Measurements from ENCODE around the gene CRAMP1.

The CRAMP1 gene

DNA sequence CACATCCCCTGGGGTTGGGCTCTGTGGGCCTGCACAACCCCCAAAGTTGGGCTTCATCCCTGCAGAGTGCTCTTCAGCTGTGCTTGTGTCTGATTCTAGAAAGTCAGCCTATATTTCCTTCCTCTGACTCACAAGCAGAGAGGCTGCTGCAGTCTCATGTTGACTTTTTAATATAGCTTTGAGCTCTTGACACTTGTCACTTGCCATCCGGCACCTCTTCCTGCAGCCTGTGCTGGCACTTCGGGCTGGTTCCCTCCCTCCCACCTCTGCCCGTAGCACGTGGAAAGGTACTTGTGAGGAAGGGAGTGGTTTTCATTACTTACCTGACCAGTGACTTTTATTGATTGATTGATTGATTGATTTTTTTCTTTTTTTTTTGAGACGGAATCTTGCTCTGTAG lies 46.9 kb downstream of the CRAMP1 start:
- DNase-seq = no peak

DNA sequence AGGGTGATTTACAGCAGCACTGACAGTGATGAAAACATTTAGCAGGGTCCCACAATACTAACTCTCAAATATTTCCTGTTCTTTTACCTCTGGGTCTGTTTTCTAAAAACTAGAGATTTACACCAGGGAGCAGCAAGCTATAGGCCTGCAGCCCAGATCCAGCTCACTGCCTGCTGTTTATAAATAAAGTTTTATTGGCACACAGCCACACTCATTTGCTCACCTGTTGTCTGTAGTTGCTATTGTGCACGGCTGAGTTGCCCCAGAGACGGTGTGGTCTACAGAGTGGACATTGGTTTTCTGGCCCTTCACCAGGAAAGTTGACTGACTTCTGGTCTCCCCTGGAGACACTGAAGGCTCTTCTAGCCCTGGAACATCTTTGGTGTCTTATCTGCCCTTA lies 49.7 kb downstream of the CRAMP1 start:
- DNase-seq = no peak

DNA sequence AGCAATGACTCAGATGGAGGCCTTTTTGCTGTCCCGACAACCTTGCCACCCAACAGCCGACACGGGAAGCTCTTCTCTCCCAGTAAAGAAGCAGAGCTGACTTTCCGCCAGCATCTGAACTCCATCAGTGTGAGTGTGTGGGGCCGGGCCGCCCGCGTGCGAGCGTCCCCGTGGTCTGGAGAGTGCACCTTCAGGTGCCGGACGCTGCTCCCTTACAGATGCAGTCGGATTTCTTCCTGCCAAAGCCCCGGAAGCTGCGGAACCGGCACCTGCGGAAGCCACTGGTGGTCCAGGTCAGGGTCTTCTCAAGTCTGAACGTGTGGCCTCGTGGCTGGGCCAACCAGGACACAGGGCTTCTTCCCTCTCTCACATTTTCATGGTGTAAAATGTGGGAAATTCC lies 50.4 kb downstream of the CRAMP1 start:
- no peak for DNase-seq

DNA sequence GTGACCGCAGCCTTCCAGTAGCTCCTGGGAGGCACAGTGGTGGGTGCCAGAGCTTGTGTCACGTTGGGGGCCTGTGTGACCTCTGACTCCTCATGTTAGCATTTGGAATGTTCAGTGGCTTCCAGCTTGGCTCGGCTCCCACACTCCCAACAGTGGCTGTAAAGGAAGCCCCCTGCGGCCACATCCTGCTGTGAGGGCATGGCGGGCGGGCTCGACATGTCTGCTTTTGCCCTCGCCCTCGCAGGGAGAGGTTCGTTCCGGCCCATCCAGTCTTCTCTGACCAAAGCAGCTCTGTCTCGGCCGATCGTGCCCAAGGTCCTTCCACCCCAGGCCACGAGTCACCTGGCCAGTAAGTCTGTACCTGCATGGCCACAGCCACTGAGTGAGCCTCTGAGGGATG lies 53.7 kb downstream of the CRAMP1 start:
- DNase-seq = no peak

DNA sequence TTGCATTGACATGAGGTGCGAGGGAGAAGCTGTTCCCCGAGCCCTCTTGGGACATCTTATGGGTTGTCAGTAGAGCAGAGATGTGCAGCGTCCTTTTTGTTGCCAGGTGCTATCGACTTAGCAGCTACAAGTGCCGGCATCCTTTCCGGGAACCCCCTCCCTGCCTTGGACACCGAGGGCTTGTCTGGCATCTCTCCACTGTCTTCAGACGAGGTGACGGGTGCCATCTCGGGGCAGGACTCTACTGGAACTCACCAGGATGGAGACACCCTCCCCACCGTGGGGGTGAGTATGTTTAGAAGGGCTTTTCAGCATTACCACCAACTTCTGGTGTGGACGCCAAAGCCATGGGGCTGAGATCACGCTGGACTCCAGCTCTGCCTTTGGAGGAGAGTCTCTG lies 54.2 kb downstream of the CRAMP1 start:
- no peak for DNase-seq

DNA sequence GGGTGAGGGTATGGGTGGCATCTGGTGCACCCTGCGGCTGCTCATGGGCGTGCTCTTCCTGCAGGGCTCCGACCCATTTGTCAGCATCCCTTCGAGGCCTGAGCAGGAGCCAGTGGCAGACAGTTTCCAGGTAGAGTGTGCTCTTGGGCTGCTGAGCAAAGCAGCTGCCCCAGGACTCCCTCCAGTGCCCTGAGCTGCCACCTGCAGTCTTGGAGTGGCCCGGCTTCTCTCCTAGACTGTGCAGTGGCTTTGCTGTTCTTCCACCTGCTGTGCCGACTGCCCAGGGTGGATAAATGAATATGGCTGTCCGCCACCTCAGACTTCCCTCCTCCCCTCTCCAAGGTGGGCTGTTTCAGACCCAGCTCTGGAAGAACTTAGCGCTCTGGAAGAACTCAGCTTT lies 55.1 kb downstream of the CRAMP1 start:
- no peak for DNase-seq

DNA sequence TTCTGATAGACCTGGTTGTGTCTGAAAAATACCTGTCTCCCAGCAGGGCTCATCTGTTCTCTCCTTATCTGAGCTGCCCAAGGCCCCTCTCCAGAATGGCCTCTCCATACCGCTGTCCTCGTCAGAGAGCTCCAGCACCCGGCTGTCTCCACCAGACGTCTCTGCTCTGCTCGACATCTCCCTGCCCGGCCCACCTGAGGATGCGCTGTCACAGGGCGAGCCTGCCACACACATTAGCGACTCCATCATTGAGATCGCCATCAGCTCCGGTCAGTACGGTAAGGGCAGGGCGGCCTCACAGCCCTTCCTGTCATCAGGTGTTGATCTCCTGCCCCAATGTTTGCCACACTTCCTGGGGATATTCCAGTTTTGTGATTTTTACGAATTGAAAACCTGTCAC lies 55.8 kb downstream of the CRAMP1 start:
- no peak for DNase-seq

DNA sequence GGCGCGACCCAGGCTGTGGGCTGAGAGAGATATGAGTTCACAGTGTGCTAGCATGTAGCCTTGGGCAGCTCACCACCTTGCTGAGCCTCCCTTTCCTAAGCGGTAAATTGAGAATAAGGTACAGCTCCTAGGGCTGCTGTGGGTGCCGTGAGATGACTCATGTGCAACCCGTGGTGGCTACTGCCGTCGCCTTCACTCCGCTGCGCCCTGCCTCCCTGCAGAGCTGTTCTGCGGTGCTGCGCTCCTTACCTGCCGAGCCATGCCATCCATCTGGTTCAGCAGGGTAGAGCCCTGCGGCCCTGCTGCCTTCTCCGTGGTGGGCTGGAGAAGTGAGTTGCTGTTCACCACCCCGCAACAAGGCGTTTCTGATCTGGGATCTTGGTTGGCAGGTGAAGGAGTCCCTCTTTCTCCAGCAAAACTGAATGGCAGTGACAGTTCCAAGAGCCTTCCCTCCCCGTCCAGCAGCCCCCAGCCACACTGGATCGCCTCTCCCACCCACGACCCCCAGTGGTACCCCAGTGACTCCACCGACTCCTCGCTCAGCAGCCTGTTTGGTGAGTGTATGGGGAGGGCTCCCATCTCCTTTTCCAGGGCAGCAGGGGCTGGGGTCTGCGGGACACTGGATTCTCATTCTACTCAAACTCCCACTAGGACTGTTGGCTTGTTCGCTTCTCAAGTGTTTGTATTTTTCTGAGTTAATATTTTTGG lies 56.6 kb downstream of the CRAMP1 start:
- DNase-seq = no peak

DNA sequence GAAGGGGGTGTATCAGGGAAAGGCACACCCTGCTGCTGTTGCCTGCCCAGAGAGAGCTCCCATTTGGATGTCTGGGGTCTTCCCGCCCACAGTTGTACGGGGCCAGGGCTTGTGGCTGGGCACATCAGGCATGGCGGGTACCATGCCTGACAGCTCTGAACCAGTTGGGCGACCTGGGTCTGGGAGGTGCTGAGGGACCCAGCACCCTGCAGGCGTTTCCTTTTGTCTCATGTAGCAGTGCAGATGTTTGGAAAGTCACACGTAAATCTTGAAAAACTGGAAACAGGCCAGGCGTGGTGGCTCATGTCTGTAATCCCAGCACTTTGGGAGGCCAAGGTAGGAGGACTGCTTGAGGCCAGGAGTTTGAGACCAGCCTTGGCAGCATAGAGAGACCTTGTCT lies 57.5 kb downstream of the CRAMP1 start:
- no peak for DNase-seq

DNA sequence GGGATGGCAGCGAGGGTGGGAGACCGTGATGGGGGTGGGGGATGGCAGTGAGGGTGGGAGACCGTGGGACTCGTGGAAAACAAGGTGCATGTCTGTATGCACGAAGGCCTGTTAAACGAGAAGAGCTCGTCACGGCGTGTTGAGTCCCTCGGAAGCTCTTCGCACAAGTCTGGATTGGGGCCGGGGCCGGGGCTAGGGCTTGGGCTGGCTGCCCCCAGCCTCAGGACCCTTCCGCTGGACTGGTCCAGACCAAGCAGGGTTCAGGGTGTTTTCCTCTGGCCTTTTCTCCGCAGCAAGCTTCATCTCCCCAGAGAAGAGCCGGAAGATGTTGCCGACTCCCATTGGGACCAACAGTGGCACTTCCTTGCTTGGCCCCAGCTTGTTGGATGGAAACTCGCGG lies 58.2 kb downstream of the CRAMP1 start:
- no peak for DNase-seq

DNA sequence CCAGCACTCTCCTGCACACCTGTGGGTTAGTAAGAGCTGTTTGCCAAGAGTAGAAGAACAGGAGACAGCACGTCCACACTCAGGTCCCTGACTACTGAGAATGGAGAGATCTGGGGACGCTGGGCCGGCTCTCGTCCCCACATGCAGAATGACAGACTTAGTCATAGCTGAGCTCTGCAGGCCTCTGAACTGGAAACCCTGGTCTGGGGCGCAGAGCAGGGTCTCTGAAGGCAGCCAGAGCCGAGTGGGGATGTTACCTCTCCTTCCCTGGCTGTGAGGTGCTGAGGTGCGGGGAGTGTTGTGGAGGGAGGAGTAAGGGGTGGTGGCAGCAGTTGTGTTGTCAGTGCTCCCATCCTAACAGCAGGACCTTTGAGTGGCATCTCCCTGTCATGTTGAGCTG lies 58.7 kb downstream of the CRAMP1 start:
- DNase-seq = no peak

DNA sequence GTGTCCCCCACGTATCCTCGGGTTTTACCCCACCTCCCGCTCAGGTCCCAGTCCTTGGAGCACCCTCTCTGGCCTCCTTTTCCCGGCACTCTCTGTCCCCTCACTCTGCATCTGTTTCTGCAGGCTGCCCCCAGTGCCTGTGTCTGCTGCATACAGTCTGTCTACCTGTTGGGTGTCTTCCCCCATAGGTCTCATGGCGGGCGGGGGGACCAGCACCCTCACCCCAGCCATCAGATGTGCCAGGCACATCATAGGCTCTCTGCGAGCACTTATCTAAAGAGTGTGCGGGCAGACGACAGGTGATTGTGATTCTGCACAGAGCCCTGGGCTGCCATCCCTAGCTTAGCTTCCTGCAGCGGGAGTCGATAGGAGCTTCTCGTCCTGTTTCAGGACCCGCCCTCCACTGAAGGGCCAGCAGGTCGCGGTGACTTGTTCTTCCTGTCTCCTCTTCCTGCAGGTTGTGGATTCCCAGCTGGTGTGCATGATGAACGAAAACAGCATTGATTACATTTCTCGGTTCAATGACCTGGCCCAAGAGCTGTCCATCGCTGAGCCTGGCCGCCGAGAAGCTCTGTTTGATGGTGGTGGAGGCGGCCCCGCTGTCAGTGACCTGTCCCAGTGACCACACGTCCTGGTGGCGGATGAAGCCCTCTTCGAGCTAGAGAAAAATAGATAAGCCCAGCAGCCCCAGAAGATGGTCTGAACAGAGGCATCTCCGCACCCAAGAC lies 61.4 kb downstream of the CRAMP1 start:
- no peak for DNase-seq

DNA sequence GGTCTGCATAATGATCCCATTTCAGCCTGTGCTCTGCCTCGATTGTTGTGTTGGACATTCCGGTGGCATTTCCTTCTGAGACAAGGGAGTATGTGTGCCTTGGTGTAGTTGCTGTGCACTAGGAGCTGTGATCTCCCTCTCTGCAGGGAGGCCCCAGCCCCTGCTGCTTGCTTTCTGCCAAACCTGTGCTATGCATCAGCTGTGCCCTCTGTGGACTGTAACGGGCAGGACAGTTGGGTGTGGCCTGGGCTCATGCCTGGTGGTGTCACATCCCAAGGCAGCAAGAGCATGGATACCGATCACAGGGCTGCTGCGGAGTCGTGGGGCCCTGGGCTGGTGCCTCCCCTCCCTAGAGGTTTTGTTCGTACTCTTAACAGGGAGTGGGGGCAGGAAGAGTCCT lies 62.1 kb downstream of the CRAMP1 start:
- no peak for DNase-seq

DNA sequence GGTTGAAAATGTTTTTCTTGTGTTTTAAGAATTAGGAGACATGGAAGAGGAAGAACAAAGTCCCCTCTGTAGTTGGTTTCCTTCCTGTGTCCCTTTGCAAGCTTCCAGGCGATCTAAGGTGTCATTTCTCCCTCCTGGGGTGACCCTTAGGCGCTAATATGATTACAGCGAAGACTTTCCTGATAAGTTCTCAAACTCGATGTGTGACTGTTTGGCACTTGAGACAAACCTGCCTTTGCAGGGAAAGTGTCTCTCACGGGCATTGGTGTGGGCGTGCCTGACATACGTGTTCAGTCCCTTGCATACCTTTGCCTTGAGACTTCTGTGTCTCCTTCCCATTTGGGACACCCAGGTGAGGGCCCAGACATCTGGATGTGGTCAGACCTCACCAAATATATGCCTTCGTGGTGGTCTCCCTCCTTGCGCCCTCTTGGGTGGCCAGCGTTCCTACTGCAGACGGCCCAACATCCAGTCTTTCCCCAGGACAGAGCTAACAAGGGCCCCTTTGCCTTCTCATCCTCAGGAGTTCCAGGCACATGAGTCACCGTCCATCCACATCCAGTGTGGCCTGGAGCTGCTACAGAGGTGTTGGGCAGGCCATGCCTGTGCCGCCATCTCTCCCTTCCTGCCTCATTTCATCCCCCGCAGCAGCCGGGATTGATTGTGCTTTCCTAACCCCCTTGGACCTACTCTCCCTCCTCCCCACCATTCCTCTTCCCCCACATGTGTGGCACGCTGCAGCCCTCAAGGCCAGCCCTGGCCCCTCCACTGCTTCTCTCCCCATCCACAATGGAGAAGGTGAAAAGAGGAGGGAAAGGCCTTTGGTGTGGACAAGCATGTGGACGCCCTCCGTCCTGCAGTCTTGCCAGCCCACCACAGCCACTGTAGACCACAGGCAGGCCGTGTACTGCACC lies 62.8 kb downstream of the CRAMP1 start:
- no peak for DNase-seq

DNA sequence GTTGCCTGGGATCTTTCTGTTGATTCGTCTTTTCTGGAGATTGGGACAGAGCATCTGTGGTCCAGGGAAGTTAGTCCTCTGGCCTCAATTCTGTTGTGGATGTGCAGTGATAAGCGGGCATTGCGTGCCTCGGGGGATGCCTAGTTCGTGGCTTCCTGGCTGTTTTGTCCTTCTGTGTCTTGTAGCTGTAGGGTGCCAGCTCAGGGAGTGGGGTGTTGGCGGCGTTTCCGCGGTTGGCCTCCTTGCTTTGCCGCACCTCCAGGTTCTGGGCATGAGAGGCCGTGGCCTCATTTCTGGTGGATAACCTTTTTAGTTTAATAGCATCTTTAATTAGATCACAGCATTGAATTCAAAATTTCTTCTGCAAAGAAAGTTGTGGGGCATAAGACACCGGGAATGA lies 64.5 kb downstream of the CRAMP1 start:
- peak in 1 of 14 donors; percentile 6 for DNase-seq

DNA sequence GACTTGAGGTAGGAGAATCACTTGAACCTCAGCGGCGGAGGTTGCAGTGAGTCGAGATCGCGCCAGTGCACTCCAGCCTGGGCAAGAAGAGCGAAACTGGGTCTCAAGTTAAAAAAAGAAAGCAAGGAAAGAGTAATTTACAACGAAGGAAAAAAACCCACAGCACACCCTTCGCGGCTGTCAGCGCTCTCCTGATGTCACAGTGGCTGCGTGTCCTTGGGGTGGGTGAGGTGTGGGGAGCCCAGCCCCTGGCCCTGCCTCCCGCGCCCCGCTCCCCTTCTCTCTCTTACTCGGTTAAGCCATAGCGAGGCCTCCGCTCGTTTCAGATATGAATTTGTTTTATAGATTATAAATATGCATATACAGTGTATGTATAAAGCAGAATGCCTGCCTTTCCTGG lies 65.2 kb downstream of the CRAMP1 start:
- peak in 2 of 14 donors; percentile 11 to 25 for DNase-seq

DNA sequence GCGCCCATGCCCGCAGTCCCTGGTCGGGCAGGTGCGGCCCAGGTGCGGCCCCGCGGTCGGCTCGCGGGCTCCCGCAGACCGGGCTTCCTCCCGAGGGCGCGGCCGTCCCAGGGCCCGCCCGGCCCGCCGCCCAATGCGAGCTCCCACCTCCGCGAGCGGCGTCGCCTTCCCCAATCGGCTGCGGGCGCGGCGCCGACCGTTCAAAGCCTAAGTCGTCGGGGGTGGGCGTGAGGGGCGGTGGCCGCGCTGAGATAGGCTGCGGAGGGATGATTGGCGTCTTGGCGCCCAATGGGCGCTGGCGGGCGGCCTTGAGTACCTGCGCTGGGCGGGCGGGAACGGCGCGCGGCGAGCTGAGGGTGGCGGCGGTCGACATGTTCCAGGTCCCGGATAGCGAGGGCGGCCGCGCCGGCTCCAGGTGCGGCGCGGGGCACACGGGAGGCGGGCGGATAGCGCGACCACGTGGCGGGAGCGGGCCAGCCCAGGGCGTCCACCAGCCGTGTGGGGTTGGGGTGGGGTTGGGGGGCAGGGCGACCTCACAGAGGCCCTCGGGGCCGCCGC lies 65.9 kb downstream of the CRAMP1 start, which contains the start of gene JPT2:
JPT2 (plus strand) TSS at position 338 of the 558 bp plus-strand sequence; CDS start at position 372, 34 bp downstream.
- peak; percentile 37 to 96 (median 81) for DNase-seq

DNA sequence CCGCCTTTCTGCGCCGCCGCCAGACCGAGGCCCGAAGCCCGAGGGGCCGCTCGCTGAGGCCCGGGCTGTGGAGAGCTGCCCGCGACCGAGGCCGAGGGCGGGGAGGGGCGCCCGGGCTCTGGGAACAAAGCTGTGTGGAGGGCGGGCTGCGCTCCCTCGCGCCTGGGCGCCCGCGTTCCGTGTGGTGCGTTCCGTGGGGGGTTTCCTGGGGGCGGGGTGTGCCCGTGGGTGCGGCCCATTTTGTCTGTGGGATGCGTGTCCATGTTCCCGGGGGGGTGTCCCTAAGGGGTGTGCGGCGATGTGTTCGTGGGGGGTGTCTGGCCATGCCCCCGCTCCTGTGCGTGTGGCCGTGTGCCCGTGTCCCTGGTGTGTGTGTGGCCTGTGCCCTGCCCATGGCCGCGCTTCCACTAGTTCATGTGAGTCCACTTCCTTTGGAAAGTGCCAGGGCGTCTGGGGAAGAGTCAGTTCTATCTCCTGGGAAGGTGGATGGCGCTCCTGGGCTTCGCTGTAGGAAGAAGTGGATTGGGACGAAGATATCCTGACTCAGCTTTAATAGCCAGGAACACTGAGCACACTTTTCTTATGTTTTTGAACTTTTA lies 66.4 kb downstream of the CRAMP1 start:
- DNase-seq = peak in 6 of 14 donors; percentile 7 to 47 (median 34)

DNA sequence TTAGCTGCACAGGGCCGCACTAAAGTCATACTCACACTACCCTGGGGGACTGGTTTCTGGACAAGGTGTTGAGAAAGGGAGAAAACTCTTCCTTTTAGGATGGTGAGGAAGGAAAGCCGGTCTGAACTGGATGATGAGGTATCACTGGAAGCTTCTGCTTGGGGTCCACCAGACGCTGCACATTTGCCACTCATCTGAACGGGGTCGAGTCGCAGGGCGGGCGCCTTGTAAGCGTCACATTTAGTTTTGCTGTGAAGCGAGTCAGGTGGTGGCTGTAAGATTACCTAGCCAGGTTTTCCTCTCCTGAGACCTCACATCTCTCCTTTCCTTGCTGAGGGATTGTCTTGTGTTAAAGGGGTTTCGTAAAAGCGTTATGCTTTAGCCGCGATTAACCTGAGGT lies 68.2 kb downstream of the CRAMP1 start:
- peak in 1 of 14 donors; percentile 19 for DNase-seq

DNA sequence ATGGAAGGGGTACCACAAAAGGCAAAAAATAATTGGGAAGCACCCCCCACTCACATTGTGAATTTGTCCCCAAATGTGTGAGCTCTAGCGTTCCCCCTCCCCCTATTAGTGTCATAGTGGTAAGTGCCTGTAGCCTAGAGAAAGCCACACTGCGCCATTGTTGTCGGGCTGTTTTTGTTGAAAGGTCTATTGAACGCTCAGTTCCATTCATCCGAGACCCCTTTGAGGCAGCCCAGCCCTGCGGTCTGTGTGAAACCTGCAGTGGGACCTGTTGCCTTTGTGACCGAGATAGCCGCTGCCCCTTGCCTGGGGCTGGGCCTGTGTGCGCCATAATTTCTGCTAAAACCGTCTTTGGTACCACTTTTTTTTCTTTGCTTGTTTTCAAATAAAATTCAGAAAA lies 68.9 kb downstream of the CRAMP1 start:
- peak in 2 of 14 donors; percentile 8 to 17 for DNase-seq

DNA sequence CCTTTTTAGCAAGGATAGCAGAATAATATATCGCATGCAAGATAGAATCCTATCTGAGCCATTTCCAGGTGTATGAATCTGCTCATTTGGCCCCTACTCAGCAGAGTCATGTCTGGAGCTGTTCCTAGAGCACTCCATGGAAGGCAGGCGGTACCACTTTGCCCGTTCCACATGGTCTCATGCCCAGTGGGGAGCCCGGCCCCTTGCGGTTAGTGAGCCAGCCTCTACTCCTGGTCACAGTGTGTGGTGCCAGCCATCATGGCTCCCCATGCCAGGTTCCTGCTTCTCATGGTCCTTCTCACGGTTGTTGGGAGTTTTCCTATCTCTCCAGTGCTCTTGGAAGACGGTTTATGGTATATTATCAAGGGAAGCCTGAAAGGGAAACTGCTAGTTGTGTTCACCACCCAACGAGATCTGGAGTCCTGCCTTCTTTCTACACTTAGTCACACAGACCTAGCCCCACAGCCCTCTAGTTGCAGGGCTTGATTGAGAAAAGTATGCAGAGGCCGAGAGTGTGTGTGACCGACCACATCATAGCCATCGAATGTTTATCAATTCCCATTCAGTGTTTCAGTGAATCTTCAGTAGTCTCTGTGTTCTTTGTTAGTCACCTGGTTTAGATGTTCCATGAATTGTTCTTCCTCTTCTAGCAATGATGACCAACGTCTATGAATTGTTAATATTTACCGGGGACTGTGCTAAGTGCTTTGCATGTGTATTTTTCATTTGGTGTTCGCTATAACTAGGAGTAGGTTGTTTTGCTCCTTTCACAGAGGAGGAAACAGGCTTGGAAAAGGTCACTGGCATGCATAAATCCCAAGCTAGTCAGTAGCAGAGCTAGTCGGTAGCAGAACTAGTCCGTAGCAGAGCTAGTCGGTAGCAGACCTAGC lies 75.5 kb downstream of the CRAMP1 start:
- peak in 1 of 14 donors; percentile 75 for DNase-seq
